Caco-2 (cell line): ENCODE results near the gene AP4S1. TPM values are rescaled to one million over a fixed set of nuclear protein-coding genes. Genes with fewer than 3 reads are reported as not detected.

Experiments
- BruUV-seq: library from RNA; stranded (reverse); fragments of 400-500 nt; replicated peaks from 2 replicates; lab custom pipeline; 2021; lab: Mats Ljungman, UMichigan
- CTCF ChIA-PET: fragments of 300-600 bp; sonication (Branson Sonifier 250); formaldehyde crosslinking; loops from one replicate; lab custom pipeline; 2022; ENCODE audit warnings: antibody characterized with exemption; lab: Charles Lee
- POLR2A ChIA-PET: fragments of 300-600 bp; sonication (Branson Sonifier 250); formaldehyde crosslinking; loops from one replicate; lab custom pipeline; 2022; ENCODE audit warnings: antibody characterized with exemption; lab: Charles Lee
- DNase-seq, 2 experiments: peaks; one replicate each; pipeline versions ENCODE4 v3.0.0 to v3.0.0-alpha.2; 2020 to 2022
- H3K27me3 ChIP-seq: replicated peaks from 2 replicates; pipeline ENCODE4 v1.6.0; 2011; ENCODE audit warnings: low read length; ENCODE audit not compliant: control insufficient read depth, insufficient read depth
- H3K36me3 ChIP-seq: 2 replicates; pipeline ENCODE4 v1.5.1; 2011; ENCODE audit warnings: low read length; ENCODE audit not compliant: control insufficient read depth, insufficient read depth
- H3K4me1 ChIP-seq: fragments of 250-450 bp; sonication (Bioruptor Pico); 2 replicates; pipeline ENCODE4 v1.5.1; 2020; ENCODE audit warnings: mild to moderate bottlenecking
- H3K4me3 ChIP-seq: 2 replicates; pipeline ENCODE4 v1.5.1; 2011; ENCODE audit warnings: low read depth, mild to moderate bottlenecking, control low read depth, low read length
- H3K9me3 ChIP-seq: fragments of 250-450 bp; sonication (Bioruptor Pico); 2 replicates; pipeline ENCODE4 v1.5.1; 2020; ENCODE audit warnings: mild to moderate bottlenecking, moderate library complexity
- H3K27ac Mint-ChIP-seq: one replicate; pipeline ENCODE4 v1.8.0; 2022; ENCODE audit warnings: mixed read lengths; ENCODE audit not compliant: unreplicated experiment
- H3K27me3 Mint-ChIP-seq: one replicate; pipeline ENCODE4 v1.8.0; 2022; ENCODE audit warnings: mixed read lengths; ENCODE audit not compliant: insufficient read depth, unreplicated experiment
- H3K36me3 Mint-ChIP-seq: one replicate; pipeline ENCODE4 v1.8.0; 2022; ENCODE audit warnings: mild to moderate bottlenecking, mixed read lengths; ENCODE audit not compliant: insufficient read depth, unreplicated experiment
- H3K4me1 Mint-ChIP-seq: one replicate; pipeline ENCODE4 v1.8.0; 2022; ENCODE audit warnings: low read depth, mixed read lengths; ENCODE audit not compliant: unreplicated experiment
- H3K4me3 Mint-ChIP-seq: one replicate; pipeline ENCODE4 v1.8.0; 2022; ENCODE audit warnings: mild to moderate bottlenecking, moderate library complexity, mixed read lengths; ENCODE audit not compliant: unreplicated experiment
- H3K9me3 Mint-ChIP-seq: one replicate; pipeline ENCODE4 v1.8.0; 2022; ENCODE audit warnings: mixed read lengths; ENCODE audit not compliant: unreplicated experiment
- intact Hi-C: fragments of 100-400 bp; cut with micrococcal nuclease; formaldehyde crosslinking; loops from one replicate; pipeline ENCODE4 v1.10.0; 2022; ENCODE audit not compliant: unreplicated experiment
- total RNA-seq: library from RNA; stranded (reverse); gene quantifications from 2 replicates; pipeline ENCODE4 v1.2.3, GENCODE V29; 2022
- TF ChIP-seq, protein P1 (sequence below), 2 experiments: fragments of 200-600 bp in 1 of 2; IDR thresholded peaks; 1 replicate in 1 of 2; 2 replicates in 1 of 2; pipeline versions ENCODE4 v1.5.1 to v1.8.0; 2011 to 2022; ENCODE audit warnings: antibody characterized with exemption in 1 of 2, control low read depth in 1 of 2, inconsistent platforms in 1 of 2, low read depth in 1 of 2, low read length in 1 of 2, mild to moderate bottlenecking in 1 of 2, moderate library complexity in 1 of 2; ENCODE audit not compliant: insufficient read depth in 1 of 2, severe bottlenecking in 1 of 2, unreplicated experiment in 1 of 2

The AP4S1 gene
- total RNA-seq, 1 experiment from 2014 or later, result 13.2 TPM

DNA sequence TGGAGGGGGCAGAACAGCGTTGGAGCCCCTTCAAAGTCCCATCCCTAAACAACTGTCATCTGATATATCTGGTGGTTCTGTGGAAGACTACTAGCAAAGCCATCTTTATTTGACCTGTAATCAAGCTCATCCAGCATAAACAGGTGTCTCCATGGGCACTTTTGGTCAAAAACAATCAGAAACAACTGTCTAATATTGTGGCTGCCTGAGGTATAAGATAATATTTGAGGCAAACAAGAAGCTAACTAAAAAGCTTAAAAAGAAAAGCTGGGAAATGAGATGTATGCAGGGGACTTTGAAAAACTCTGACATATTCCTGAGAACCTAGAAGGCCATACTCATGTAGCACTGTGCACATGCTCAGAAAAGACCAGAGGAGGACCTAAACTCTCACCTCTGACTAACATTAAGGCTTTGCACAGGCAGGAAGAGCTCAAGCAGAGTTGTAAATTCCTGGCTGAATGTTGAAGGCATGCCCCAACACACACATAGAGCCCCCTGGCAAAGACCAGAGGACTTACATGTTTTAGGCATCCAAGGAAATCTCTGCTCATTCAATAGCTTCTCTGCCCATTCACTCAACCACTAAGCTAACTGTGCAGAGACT, 27.2 kb upstream of the AP4S1 start:
- Mint-ChIP-seq H3K36me3 (peaks cover 21% of the 10 kb centered on the region), H3K27me3 (no peaks in the 10 kb centered on the region), H3K9me3 (peaks cover 10% of the 10 kb centered on the region), H3K4me1 (no peaks in the 10 kb centered on the region), H3K27ac (no peak overlapping the region), H3K4me3 (no peak overlapping the region)
- TF ChIP-seq, protein P1, sequence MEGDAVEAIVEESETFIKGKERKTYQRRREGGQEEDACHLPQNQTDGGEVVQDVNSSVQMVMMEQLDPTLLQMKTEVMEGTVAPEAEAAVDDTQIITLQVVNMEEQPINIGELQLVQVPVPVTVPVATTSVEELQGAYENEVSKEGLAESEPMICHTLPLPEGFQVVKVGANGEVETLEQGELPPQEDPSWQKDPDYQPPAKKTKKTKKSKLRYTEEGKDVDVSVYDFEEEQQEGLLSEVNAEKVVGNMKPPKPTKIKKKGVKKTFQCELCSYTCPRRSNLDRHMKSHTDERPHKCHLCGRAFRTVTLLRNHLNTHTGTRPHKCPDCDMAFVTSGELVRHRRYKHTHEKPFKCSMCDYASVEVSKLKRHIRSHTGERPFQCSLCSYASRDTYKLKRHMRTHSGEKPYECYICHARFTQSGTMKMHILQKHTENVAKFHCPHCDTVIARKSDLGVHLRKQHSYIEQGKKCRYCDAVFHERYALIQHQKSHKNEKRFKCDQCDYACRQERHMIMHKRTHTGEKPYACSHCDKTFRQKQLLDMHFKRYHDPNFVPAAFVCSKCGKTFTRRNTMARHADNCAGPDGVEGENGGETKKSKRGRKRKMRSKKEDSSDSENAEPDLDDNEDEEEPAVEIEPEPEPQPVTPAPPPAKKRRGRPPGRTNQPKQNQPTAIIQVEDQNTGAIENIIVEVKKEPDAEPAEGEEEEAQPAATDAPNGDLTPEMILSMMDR (IDR thresholded peaks at IDR 0.05; ENCODE audit: insufficient read depth in 1 of 2, low read depth in 1 of 2, low read length in 1 of 2, severe bottlenecking in 1 of 2, unreplicated experiment in 1 of 2), result no peak
- DNase-seq, result no peak
- no peaks in the 10 kb centered on the region for H3K9me3 ChIP-seq
- no peaks in the 10 kb centered on the region for H3K27me3 ChIP-seq
- H3K36me3 ChIP-seq, result peaks cover 2% of the 10 kb centered on the region
- no peak overlapping the region for H3K4me3 ChIP-seq
- no TSS peak for BruUV-seq
- CTCF ChIA-PET, result no interaction called here
- intact Hi-C loops, result no loop called here
- no peaks in the 10 kb centered on the region for H3K4me1 ChIP-seq
- POLR2A ChIA-PET, result no interaction called here

DNA sequence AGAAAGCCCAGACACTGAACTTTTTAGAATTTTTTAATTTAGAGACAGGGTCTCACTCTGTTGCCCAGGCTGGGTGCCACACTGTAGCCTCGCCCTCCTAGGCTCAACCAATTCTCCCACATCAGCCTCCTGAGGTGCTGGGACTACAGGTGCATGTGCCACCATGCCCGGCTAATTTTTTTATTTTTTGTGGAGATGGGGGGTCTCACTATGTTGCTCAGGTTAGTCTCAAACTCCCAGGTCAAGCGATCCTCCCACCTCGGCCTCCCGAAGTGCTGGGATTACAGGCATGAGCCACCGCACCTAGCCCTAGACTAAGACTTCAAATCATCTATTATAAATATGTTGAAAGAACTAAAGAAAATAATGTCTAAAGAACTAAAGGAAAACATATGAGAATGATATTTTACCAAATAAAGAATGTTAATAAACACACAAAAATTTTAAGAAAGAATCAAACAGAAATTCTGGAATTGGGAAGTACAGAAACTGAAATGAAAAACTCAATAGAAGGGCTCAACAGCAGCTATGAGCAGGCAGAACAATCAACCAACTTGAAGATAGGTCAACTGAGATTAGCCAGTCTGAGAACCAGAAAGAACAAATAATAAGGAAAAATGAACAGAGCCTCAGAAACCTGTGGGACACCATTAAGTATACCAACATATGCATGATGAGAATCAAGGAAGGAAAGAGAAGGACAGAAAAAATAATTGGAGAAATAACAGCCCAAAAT, 26.2 kb upstream of the AP4S1 start:
- POLR2A ChIA-PET, result no interaction called here
- TF ChIP-seq, protein P1 (IDR thresholded peaks at IDR 0.05; ENCODE audit: insufficient read depth in 1 of 2, low read depth in 1 of 2, low read length in 1 of 2, severe bottlenecking in 1 of 2, unreplicated experiment in 1 of 2), result no peak
- no peak overlapping the region for H3K27ac Mint-ChIP-seq
- Histone ChIP-seq H3K4me1 (no peaks in the 10 kb centered on the region), H3K36me3 (peaks cover 2% of the 10 kb centered on the region), H3K9me3 (no peaks in the 10 kb centered on the region), H3K27me3 (no peaks in the 10 kb centered on the region), H3K4me3 (no peak overlapping the region)
- intact Hi-C loops, result no loop called here
- no peak overlapping the region for H3K4me3 Mint-ChIP-seq
- BruUV-seq, result no TSS peak
- H3K9me3 Mint-ChIP-seq, result peaks cover 10% of the 10 kb centered on the region
- CTCF ChIA-PET, result no interaction called here
- no peak for DNase-seq
- no peaks in the 10 kb centered on the region for H3K4me1 Mint-ChIP-seq
- H3K36me3 Mint-ChIP-seq, result peaks cover 30% of the 10 kb centered on the region
- no peaks in the 10 kb centered on the region for H3K27me3 Mint-ChIP-seq

DNA sequence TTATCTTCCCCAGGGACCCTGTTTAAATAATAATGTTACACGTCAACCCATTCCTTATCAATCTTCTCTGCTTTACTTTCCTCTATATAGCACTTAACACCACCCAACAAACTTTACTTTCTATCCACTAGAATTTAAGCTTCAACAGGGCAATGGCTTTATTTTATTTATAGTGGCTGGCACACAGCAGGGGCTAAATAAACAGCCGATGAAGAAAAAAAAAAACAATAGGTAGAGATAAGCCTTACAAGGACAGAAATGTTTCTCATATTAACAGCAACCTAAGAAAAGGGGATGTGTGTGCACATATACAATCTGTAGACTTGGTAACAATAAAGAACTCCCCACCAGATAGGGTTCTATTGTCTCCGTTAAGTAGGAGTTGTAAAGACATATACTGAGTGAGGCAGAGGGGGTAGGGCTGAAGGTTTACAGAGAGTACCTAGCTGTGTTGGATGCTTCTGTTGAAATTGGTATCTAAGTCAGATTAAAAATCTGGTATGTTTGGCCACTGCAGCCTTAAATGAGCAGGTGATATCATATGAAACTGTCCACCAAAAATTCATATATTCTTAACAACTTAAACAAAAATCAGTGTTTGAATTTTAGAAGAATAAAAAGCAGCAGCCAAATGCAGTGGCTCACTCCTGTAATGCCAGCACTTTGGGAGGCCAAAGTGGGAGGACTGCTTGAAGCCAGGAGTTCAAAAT, 24.7 kb upstream of the AP4S1 start:
- POLR2A ChIA-PET, result no interaction called here
- H3K27me3 Mint-ChIP-seq, result no peaks in the 10 kb centered on the region
- peaks cover 2% of the 10 kb centered on the region for H3K36me3 ChIP-seq
- CTCF ChIA-PET, result no interaction called here
- H3K4me1 Mint-ChIP-seq, result no peaks in the 10 kb centered on the region
- no peaks in the 10 kb centered on the region for H3K27me3 ChIP-seq
- no peak for DNase-seq
- peaks cover 43% of the 10 kb centered on the region for H3K36me3 Mint-ChIP-seq
- peaks cover 10% of the 10 kb centered on the region for H3K9me3 Mint-ChIP-seq
- H3K4me1 ChIP-seq, result no peaks in the 10 kb centered on the region
- H3K4me3 Mint-ChIP-seq, result no peak overlapping the region
- no TSS peak for BruUV-seq
- intact Hi-C loops, result no loop called here
- H3K9me3 ChIP-seq, result no peaks in the 10 kb centered on the region
- H3K27ac Mint-ChIP-seq, result no peak overlapping the region
- TF ChIP-seq, protein P1 (IDR thresholded peaks at IDR 0.05; ENCODE audit: insufficient read depth in 1 of 2, low read depth in 1 of 2, low read length in 1 of 2, severe bottlenecking in 1 of 2, unreplicated experiment in 1 of 2), result no peak
- no peak overlapping the region for H3K4me3 ChIP-seq
